Effector CD4-positive, alpha-beta T cell (primary cell): ENCODE data around the gene SCIMP. TPM values are rescaled to one million over a fixed set of nuclear protein-coding genes. Genes with fewer than 3 reads are reported as not detected.
A peak's percentile ranks its signal among the peaks of the same experiment; 100 is the strongest.
"Not testable (repeated sequence)": the region's sequence is repeated elsewhere in the genome, so short reads cannot be mapped to it uniquely, and the experiment has no call there.

ENCODE experiments used
- DNase-seq: peaks from one replicate; pipeline ENCODE4 v3.0.0-alpha.2; 2020
- total RNA-seq: gene quantifications from one replicate; lab custom pipeline; 2026; lab: John Stamatoyannopoulos, UW

SCIMP gene
- not detected for total RNA-seq

GRCh38 chr17:5234645-5235576, at the start of gene SCIMP:
Gene SCIMP, minus strand, starts transcription at chr17:5234860. Its CDS starts 105 bp downstream, at chr17:5234755.
- DNase-seq: no peak

GRCh38 chr17:5283571-5284315, 49.1 kb upstream of the SCIMP start:
- no peak for DNase-seq

GRCh38 chr17:5282642-5283217, 48.1 kb upstream of the SCIMP start:
- DNase-seq: no peak

GRCh38 chr17:5281814-5282641, 47.4 kb upstream of the SCIMP start, which contains the start of gene RABEP1:
Gene RABEP1, plus strand, starts transcription at chr17:5282284. Its CDS starts 203 bp downstream, at chr17:5282487.
- peak; percentile 88 for DNase-seq

- DNase-seq: no peak
Measured at GRCh38 chr17:5272322-5272721, 37.7 kb upstream of the SCIMP start.

GRCh38 chr17:5269241-5269960, 34.7 kb upstream of the SCIMP start:
- no peak for DNase-seq

GRCh38 chr17:5264893-5265292, 30.2 kb upstream of the SCIMP start:
- DNase-seq: no peak

GRCh38 chr17:5263441-5263840, 28.8 kb upstream of the SCIMP start:
- DNase-seq: no peak

GRCh38 chr17:5262416-5262991, 27.8 kb upstream of the SCIMP start:
- DNase-seq: no peak

- DNase-seq: no peak
Measured at GRCh38 chr17:5260542-5260941, 25.9 kb upstream of the SCIMP start.

- no peak for DNase-seq
Measured at GRCh38 chr17:5257124-5257523, 22.5 kb upstream of the SCIMP start.

- no peak for DNase-seq
Measured at GRCh38 chr17:5254903-5255521, 20.4 kb upstream of the SCIMP start.

GRCh38 chr17:5254414-5254813, 19.8 kb upstream of the SCIMP start:
- DNase-seq: no peak

GRCh38 chr17:5249615-5250014, 15.0 kb upstream of the SCIMP start:
- peak; percentile 46 for DNase-seq

- DNase-seq: no peak
Measured at GRCh38 chr17:5248821-5249479, 14.3 kb upstream of the SCIMP start.

- no peak for DNase-seq
Measured at GRCh38 chr17:5247621-5248020, 13.0 kb upstream of the SCIMP start.

GRCh38 chr17:5241861-5242671, 7.4 kb upstream of the SCIMP start:
- DNase-seq: no peak

- not testable (repeated sequence) for DNase-seq
Measured at GRCh38 chr17:5239769-5240168, 5.1 kb upstream of the SCIMP start.

- no peak for DNase-seq
Measured at GRCh38 chr17:5238333-5238732, 3.7 kb upstream of the SCIMP start.
